GM12864 (cell line): ENCODE measurements around the gene FSTL5.

Experiments used
- DNase-seq: peaks from one replicate; pipeline ENCODE4 v3.0.0-alpha.2; 2011; ENCODE audit warnings: low read depth
- H3K4me3 ChIP-seq: 2 replicates; pipeline ENCODE4 v1.5.1; 2011; ENCODE audit warnings: mild to moderate bottlenecking, low read depth, low read length, control low read depth
- CTCF ChIP-seq: IDR thresholded peaks from 2 replicates; pipeline ENCODE4 v1.5.1; 2011; ENCODE audit warnings: low read depth, mild to moderate bottlenecking, moderate library complexity, low read length, control low read depth, inconsistent platforms; ENCODE audit errors: missing control alignments

The FSTL5 gene

GRCh38 chr4:161428180-161428965, 735.4 kb downstream of the FSTL5 start:
- no peak for TF ChIP-seq CTCF
- H3K4me3 ChIP-seq = no peak overlapping the region
- DNase-seq = no peak

- no peak overlapping the region for H3K4me3 ChIP-seq
- TF ChIP-seq CTCF = no peak
- DNase-seq = no peak
Observed at GRCh38 chr4:161419822-161420221, 744.0 kb downstream of the FSTL5 start.

GRCh38 chr4:161411901-161412300, 751.9 kb downstream of the FSTL5 start:
- TF ChIP-seq CTCF = no peak
- H3K4me3 ChIP-seq = no peak overlapping the region
- no peak for DNase-seq

GRCh38 chr4:161404346-161405110, 759.3 kb downstream of the FSTL5 start:
- no peak for DNase-seq
- TF ChIP-seq CTCF = no peak
- no peak overlapping the region for H3K4me3 ChIP-seq

GRCh38 chr4:161403781-161404180, 760.0 kb downstream of the FSTL5 start:
- no peak overlapping the region for H3K4me3 ChIP-seq
- no peak for DNase-seq
- no peak for TF ChIP-seq CTCF

- DNase-seq = no peak
- no peak overlapping the region for H3K4me3 ChIP-seq
- no peak for TF ChIP-seq CTCF
Observed at GRCh38 chr4:161393602-161394001, 770.2 kb downstream of the FSTL5 start.
